Mesenchymal stem cell (in vitro differentiated cells and primary cell): ENCODE results near the gene GMFB.
"Not testable (repeated sequence)": the region's sequence is repeated elsewhere in the genome, so short reads cannot be mapped to it uniquely, and the experiment has no call there.

Source experiments
- DNase-seq: peaks from one replicate; pipeline ENCODE4 v3.0.0-alpha.2; 2013
- H2AFZ ChIP-seq: one replicate; pipeline ENCODE4 v1.6.1; 2013; ENCODE audit warnings: low read depth, mild to moderate bottlenecking, control low read depth, inconsistent platforms, low read length, moderate library complexity
- H2AK5ac ChIP-seq: 2 replicates; pipeline ENCODE4 v1.6.1; 2013; ENCODE audit warnings: low read length, moderate library complexity, mild to moderate bottlenecking, inconsistent platforms; ENCODE audit not compliant: severe bottlenecking
- H2BK120ac ChIP-seq: one replicate; pipeline ENCODE4 v1.6.1; 2013; ENCODE audit warnings: low read depth, mild to moderate bottlenecking, inconsistent platforms, low read length, moderate library complexity
- H2BK12ac ChIP-seq, 2 experiments: one replicate each; pipeline ENCODE4 v1.6.1; 2013; ENCODE audit warnings: inconsistent platforms in 2 of 2, low read length in 2 of 2, mild to moderate bottlenecking in 2 of 2, moderate library complexity in 2 of 2, control low read depth in 1 of 2
- H2BK15ac ChIP-seq: one replicate; pipeline ENCODE4 v1.6.1; 2013; ENCODE audit warnings: mild to moderate bottlenecking, low read depth, inconsistent platforms; ENCODE audit not compliant: poor library complexity, severe bottlenecking
- H2BK5ac ChIP-seq: 2 replicates; pipeline ENCODE4 v1.6.1; 2013; ENCODE audit warnings: low read depth, mild to moderate bottlenecking, low read length, control low read depth, inconsistent platforms; ENCODE audit not compliant: poor library complexity, severe bottlenecking
- H3K14ac ChIP-seq, 2 experiments: one replicate each; pipeline ENCODE4 v1.6.1; 2013; ENCODE audit warnings: inconsistent platforms in 2 of 2, low read length in 2 of 2, control low read depth in 1 of 2, mild to moderate bottlenecking in 1 of 2, moderate library complexity in 1 of 2
- H3K18ac ChIP-seq, 2 experiments: one replicate each; pipeline ENCODE4 v1.6.1; 2013; ENCODE audit warnings: inconsistent platforms in 2 of 2, low read length in 2 of 2, control low read depth in 1 of 2, low read depth in 1 of 2, mild to moderate bottlenecking in 1 of 2
- H3K23ac ChIP-seq, 2 experiments: one replicate each; pipeline ENCODE4 v1.6.1; 2013; ENCODE audit warnings: inconsistent platforms in 2 of 2, low read length in 2 of 2, mild to moderate bottlenecking in 2 of 2, moderate library complexity in 2 of 2, control low read depth in 1 of 2
- H3K27ac ChIP-seq: 2 replicates; pipeline ENCODE4 v1.5.1; 2013; ENCODE audit warnings: mild to moderate bottlenecking, moderate library complexity, low read length, control low read depth, inconsistent platforms; ENCODE audit not compliant: poor library complexity, severe bottlenecking
- H3K27me3 ChIP-seq, 2 experiments: 2 replicates each; pipeline versions ENCODE4 v1.6.1 to v1.7.0; 2013; ENCODE audit warnings: low read length in 2 of 2, mild to moderate bottlenecking in 2 of 2, moderate library complexity in 2 of 2, control low read depth in 1 of 2, inconsistent platforms in 1 of 2; ENCODE audit not compliant: control insufficient read depth in 1 of 2, insufficient read depth in 1 of 2
- H3K36me3 ChIP-seq, 2 experiments: 2 replicates each; pipeline versions ENCODE4 v1.6.1 to v1.7.0; 2013; ENCODE audit warnings: low read length in 2 of 2, control low read depth in 1 of 2, inconsistent platforms in 1 of 2, low read depth in 1 of 2, mild to moderate bottlenecking in 1 of 2; ENCODE audit not compliant: insufficient read depth in 2 of 2, control insufficient read depth in 1 of 2
- H3K4ac ChIP-seq, 2 experiments: one replicate each; pipeline ENCODE4 v1.6.1; 2013; ENCODE audit warnings: inconsistent platforms in 2 of 2, low read length in 2 of 2, mild to moderate bottlenecking in 2 of 2, moderate library complexity in 2 of 2, control low read depth in 1 of 2, low read depth in 1 of 2
- H3K4me1 ChIP-seq: 2 replicates; pipeline ENCODE4 v1.6.1; 2013; ENCODE audit warnings: low read depth, low read length, control low read depth; ENCODE audit not compliant: control insufficient read depth, insufficient read depth
- H3K4me2 ChIP-seq: 2 replicates; pipeline ENCODE4 v1.6.1; 2013; ENCODE audit warnings: low read length, mild to moderate bottlenecking, inconsistent platforms; ENCODE audit not compliant: poor library complexity, severe bottlenecking
- H3K4me3 ChIP-seq, 2 experiments: 2 replicates each; pipeline versions ENCODE4 v1.5.1 to v1.7.0; 2013; ENCODE audit warnings: low read length in 2 of 2, mild to moderate bottlenecking in 2 of 2, control low read depth in 1 of 2, low read depth in 1 of 2; ENCODE audit not compliant: insufficient read depth in 1 of 2
- H3K79me1 ChIP-seq: replicated peaks from 2 replicates; pipeline ENCODE4 v1.6.1; 2013; ENCODE audit warnings: mild to moderate bottlenecking, control low read depth, low read length, inconsistent platforms; ENCODE audit not compliant: poor library complexity, severe bottlenecking
- H3K9ac ChIP-seq: 2 replicates; pipeline ENCODE4 v1.7.0; 2013; ENCODE audit warnings: mild to moderate bottlenecking, low read length, moderate library complexity
- H3K9me3 ChIP-seq: 2 replicates; pipeline ENCODE4 v1.7.0; 2013; ENCODE audit warnings: mild to moderate bottlenecking, low read length; ENCODE audit not compliant: control insufficient read depth
- H4K8ac ChIP-seq: one replicate; pipeline ENCODE4 v1.6.1; 2013; ENCODE audit warnings: inconsistent platforms, mild to moderate bottlenecking, low read length, moderate library complexity
- H4K91ac ChIP-seq: one replicate; pipeline ENCODE4 v1.6.1; 2013; ENCODE audit warnings: mild to moderate bottlenecking, low read length, inconsistent platforms
- WGBS: methylation state at CpG from one replicate; pipeline ENCODE4 v1.1.7; 2013; ENCODE audit warnings: mixed read lengths; 5-methylcytosine and 5-hydroxymethylcytosine counted together

The GMFB gene

GRCh38 chr14:54457609-54457996 lies 31.2 kb downstream of the GMFB start:
- H3K18ac ChIP-seq = no peak overlapping the region
- H3K4me1 ChIP-seq = peaks cover 2% of the 10 kb centered on the region
- no peak overlapping the region for H2BK120ac ChIP-seq
- H3K9ac ChIP-seq = no peak overlapping the region
- DNase-seq = no peak
- no peak overlapping the region for H2AK5ac ChIP-seq
- no CpG with 5 or more reads among the region's 3 CpGs for WGBS
- H3K79me1 ChIP-seq = no peaks in the 10 kb centered on the region
- H2BK12ac ChIP-seq = no peak overlapping the region
- H2BK15ac ChIP-seq = no peak overlapping the region
- no peak overlapping the region for H4K8ac ChIP-seq
- no peak overlapping the region for H3K4ac ChIP-seq
- H4K91ac ChIP-seq = no peak overlapping the region
- H2BK5ac ChIP-seq = no peak overlapping the region
- H3K4me2 ChIP-seq = no peak overlapping the region
- no peaks in the 10 kb centered on the region for H3K27me3 ChIP-seq
- H3K4me3 ChIP-seq = no peak overlapping the region
- no peak overlapping the region for H2AFZ ChIP-seq
- no peaks in the 10 kb centered on the region for H3K36me3 ChIP-seq
- no peak overlapping the region for H3K14ac ChIP-seq
- H3K27ac ChIP-seq = no peak overlapping the region
- H3K9me3 ChIP-seq = no peaks in the 10 kb centered on the region
- H3K23ac ChIP-seq = no peak overlapping the region

GRCh38 chr14:54456820-54457608 lies 31.8 kb downstream of the GMFB start:
- not testable (repeated sequence) for H2BK12ac ChIP-seq, H3K4me1 ChIP-seq, H3K4ac ChIP-seq, H3K14ac ChIP-seq, H3K36me3 ChIP-seq, H2BK120ac ChIP-seq, H3K23ac ChIP-seq, H3K4me2 ChIP-seq, H4K8ac ChIP-seq, H4K91ac ChIP-seq, H3K4me3 ChIP-seq, H3K27ac ChIP-seq, H3K9me3 ChIP-seq, H3K9ac ChIP-seq, H3K27me3 ChIP-seq, H2AK5ac ChIP-seq, H3K79me1 ChIP-seq, H3K18ac ChIP-seq, H2BK5ac ChIP-seq, DNase-seq, H2AFZ ChIP-seq, H2BK15ac ChIP-seq
- WGBS = 100% methylated on average over 1 of the region's 1 CpG

DNA sequence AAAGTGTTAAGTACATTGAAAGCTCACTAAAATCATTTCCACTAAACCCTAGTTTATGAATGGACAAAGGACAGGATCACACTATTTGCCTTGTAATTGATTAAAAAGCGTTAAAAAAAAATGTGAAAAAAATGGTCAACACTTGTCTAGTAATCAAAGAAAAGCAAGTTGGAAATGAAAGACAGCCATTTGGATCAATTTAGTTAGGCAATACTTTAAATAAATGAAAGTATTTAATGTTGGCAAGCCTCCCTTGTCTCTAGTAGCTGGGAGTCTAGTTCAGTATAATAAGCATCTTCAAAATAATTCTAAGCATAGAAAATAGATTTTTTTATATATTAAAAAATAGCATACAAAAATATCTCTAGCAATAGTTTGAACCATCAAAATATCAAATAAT lies 33.4 kb downstream of the GMFB start:
- Histone ChIP-seq H3K36me3 (no peaks in the 10 kb centered on the region), H2AFZ (no peak overlapping the region), H3K4ac (no peak overlapping the region), H3K9me3 (no peaks in the 10 kb centered on the region), H2BK120ac (no peak overlapping the region), H4K91ac (no peak overlapping the region), H3K27ac (no peak overlapping the region), H3K79me1 (no peaks in the 10 kb centered on the region), H3K27me3 (no peaks in the 10 kb centered on the region), H3K18ac (no peak overlapping the region), H3K9ac (no peak overlapping the region), H3K14ac (no peak overlapping the region), H3K4me3 (no peak overlapping the region), H2BK12ac (no peak overlapping the region), H3K23ac (no peak overlapping the region), H3K4me2 (no peak overlapping the region), H2BK15ac (no peak overlapping the region), H2AK5ac (no peak overlapping the region), H3K4me1 (no peaks in the 10 kb centered on the region), H4K8ac (no peak overlapping the region), H2BK5ac (no peak overlapping the region)
- no CpG with 5 or more reads among the region's 1 CpG for WGBS
- DNase-seq = no peak

GRCh38 chr14:54453990-54454389 lies 34.8 kb downstream of the GMFB start:
- H3K18ac ChIP-seq, DNase-seq, H3K79me1 ChIP-seq, H3K23ac ChIP-seq, H3K9ac ChIP-seq, H3K9me3 ChIP-seq, H3K14ac ChIP-seq, H3K4ac ChIP-seq, H3K4me2 ChIP-seq, H3K27ac ChIP-seq, H2BK5ac ChIP-seq, H2BK120ac ChIP-seq, H3K4me1 ChIP-seq, H3K4me3 ChIP-seq, H2BK12ac ChIP-seq, H3K36me3 ChIP-seq, H3K27me3 ChIP-seq, H4K8ac ChIP-seq, H2AK5ac ChIP-seq, H2AFZ ChIP-seq, H2BK15ac ChIP-seq, H4K91ac ChIP-seq: not testable (repeated sequence)
- 92% methylated on average over 5 of the region's 5 CpGs for WGBS
